ENCODE measurements around the gene ZMYND19. TPM values are rescaled to one million over a fixed set of nuclear protein-coding genes. Genes with fewer than 3 reads are reported as not detected.

Gene ZMYND19
- total RNA-seq, 1 experiment from 2014 or later = 37.0 TPM

DNA sequence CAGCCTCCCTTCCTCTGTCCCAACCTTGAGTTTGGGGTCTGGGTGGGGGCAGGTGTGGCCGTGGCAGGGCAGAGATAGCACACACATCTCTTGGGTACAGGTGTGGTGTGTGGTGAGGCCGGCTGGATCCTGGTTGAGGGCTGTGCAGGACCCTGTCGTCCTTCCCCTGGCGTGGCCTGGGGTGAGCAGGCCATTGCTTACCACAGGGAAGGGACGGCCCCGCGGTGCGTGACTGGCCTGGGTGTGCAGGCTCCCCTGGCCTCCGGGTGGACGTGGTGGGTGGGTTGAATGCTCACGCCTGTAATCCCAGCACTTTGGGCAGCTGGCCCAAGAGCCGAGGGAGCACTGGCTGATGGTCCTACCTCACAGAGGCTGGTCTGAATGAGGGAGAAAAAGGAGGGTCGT lies 16.4 kb upstream of the ZMYND19 start:
- Histone ChIP-seq H3K4me3 (ENCODE audit: low read depth in 2 of 2, low read length in 2 of 2) (peak overlapping the region; percentile 55 to 60), H3K36me3 (ENCODE audit: control insufficient read depth, insufficient read depth, low read length) (no peaks in the 10 kb centered on the region), H3K4me1 (ENCODE audit: control insufficient read depth, insufficient read depth, low read length) (peaks cover 19% of the 10 kb centered on the region), H3K9me3 (ENCODE audit: control insufficient read depth, insufficient read depth, low read depth, low read length) (no peaks in the 10 kb centered on the region), H3K27me3 (ENCODE audit: control insufficient read depth, insufficient read depth, low read length) (no peaks in the 10 kb centered on the region), H3K27ac (ENCODE audit: low read length) (peak overlapping the region; percentile 46)
- intact Hi-C loops (cut with micrococcal nuclease; ENCODE audit: unreplicated experiment) = no loop called here
- ChIA-PET POLR2A (no interaction called here), CTCF (no interaction called here)
- BruUV-seq (replicated peaks) = no TSS peak
- DNase-seq (ENCODE audit: low read depth, low spot score) (no peak), ATAC-seq (no peak; the same call in 1 of the 2 replicates)
- in situ Hi-C loops (cut with HindIII; ENCODE audit: low pct_unique_long_range_greater_than_20kb, low sequenced_read_pairs) = no loop called here
- TF ChIP-seq SIN3A (IDR thresholded peaks at IDR 0.05; ENCODE audit: borderline replicate concordance, insufficient read depth, low read depth, low read length) (no peak), POLR2AphosphoS5 (IDR thresholded peaks at IDR 0.05; ENCODE audit: low read depth, low read length) (no peak), TCF7L2 (IDR thresholded peaks at IDR 0.05; ENCODE audit: low read depth, low read length) (no peak)
- TF ChIP-seq, protein P1, sequence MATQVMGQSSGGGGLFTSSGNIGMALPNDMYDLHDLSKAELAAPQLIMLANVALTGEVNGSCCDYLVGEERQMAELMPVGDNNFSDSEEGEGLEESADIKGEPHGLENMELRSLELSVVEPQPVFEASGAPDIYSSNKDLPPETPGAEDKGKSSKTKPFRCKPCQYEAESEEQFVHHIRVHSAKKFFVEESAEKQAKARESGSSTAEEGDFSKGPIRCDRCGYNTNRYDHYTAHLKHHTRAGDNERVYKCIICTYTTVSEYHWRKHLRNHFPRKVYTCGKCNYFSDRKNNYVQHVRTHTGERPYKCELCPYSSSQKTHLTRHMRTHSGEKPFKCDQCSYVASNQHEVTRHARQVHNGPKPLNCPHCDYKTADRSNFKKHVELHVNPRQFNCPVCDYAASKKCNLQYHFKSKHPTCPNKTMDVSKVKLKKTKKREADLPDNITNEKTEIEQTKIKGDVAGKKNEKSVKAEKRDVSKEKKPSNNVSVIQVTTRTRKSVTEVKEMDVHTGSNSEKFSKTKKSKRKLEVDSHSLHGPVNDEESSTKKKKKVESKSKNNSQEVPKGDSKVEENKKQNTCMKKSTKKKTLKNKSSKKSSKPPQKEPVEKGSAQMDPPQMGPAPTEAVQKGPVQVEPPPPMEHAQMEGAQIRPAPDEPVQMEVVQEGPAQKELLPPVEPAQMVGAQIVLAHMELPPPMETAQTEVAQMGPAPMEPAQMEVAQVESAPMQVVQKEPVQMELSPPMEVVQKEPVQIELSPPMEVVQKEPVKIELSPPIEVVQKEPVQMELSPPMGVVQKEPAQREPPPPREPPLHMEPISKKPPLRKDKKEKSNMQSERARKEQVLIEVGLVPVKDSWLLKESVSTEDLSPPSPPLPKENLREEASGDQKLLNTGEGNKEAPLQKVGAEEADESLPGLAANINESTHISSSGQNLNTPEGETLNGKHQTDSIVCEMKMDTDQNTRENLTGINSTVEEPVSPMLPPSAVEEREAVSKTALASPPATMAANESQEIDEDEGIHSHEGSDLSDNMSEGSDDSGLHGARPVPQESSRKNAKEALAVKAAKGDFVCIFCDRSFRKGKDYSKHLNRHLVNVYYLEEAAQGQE (IDR thresholded peaks at IDR 0.05; ENCODE audit: insufficient read depth in 1 of 2, low read depth in 2 of 2, low read length in 1 of 2) = no peak
- TF ChIP-seq, protein P2, sequence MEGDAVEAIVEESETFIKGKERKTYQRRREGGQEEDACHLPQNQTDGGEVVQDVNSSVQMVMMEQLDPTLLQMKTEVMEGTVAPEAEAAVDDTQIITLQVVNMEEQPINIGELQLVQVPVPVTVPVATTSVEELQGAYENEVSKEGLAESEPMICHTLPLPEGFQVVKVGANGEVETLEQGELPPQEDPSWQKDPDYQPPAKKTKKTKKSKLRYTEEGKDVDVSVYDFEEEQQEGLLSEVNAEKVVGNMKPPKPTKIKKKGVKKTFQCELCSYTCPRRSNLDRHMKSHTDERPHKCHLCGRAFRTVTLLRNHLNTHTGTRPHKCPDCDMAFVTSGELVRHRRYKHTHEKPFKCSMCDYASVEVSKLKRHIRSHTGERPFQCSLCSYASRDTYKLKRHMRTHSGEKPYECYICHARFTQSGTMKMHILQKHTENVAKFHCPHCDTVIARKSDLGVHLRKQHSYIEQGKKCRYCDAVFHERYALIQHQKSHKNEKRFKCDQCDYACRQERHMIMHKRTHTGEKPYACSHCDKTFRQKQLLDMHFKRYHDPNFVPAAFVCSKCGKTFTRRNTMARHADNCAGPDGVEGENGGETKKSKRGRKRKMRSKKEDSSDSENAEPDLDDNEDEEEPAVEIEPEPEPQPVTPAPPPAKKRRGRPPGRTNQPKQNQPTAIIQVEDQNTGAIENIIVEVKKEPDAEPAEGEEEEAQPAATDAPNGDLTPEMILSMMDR (IDR thresholded peaks at IDR 0.05) = no peak

GRCh38 chr9:137606005-137606621 lies 15.8 kb upstream of the ZMYND19 start:
- POLR2A ChIA-PET = no interaction called here
- peak overlapping the region; percentile 46 for H3K27ac ChIP-seq (ENCODE audit: low read length)
- in situ Hi-C loops (cut with HindIII; ENCODE audit: low pct_unique_long_range_greater_than_20kb, low sequenced_read_pairs) = no loop called here

More at GRCh38 chr9:137606005-137606621, 15.8 kb upstream of the ZMYND19 start:
- H3K4me1 ChIP-seq (ENCODE audit: control insufficient read depth, insufficient read depth, low read length) = peaks cover 13% of the 10 kb centered on the region
- peak; percentile 19; the same call in 1 of the 2 replicates for ATAC-seq
- BruUV-seq (replicated peaks) = no TSS peak
- H3K36me3 ChIP-seq (ENCODE audit: control insufficient read depth, insufficient read depth, low read length) = no peaks in the 10 kb centered on the region
- H3K4me3 ChIP-seq (ENCODE audit: low read depth in 2 of 2, low read length in 2 of 2) = peak overlapping the region; percentile 55 to 60
- no peaks in the 10 kb centered on the region for H3K9me3 ChIP-seq (ENCODE audit: control insufficient read depth, insufficient read depth, low read depth, low read length)
- CTCF ChIA-PET = no interaction called here
- no peak for DNase-seq (ENCODE audit: low read depth, low spot score)
- TF ChIP-seq TCF7L2 (IDR thresholded peaks at IDR 0.05; ENCODE audit: low read depth, low read length) = no peak
- TF ChIP-seq, protein P1 (IDR thresholded peaks at IDR 0.05; ENCODE audit: insufficient read depth in 1 of 2, low read depth in 2 of 2, low read length in 1 of 2) = no peak
- no peak for TF ChIP-seq SIN3A (IDR thresholded peaks at IDR 0.05; ENCODE audit: borderline replicate concordance, insufficient read depth, low read depth, low read length)
- TF ChIP-seq, protein P2 (IDR thresholded peaks at IDR 0.05) = no peak
- no peak for TF ChIP-seq POLR2AphosphoS5 (IDR thresholded peaks at IDR 0.05; ENCODE audit: low read depth, low read length)
- intact Hi-C loops (cut with micrococcal nuclease; ENCODE audit: unreplicated experiment) = no loop called here
- H3K27me3 ChIP-seq (ENCODE audit: control insufficient read depth, insufficient read depth, low read length) = no peaks in the 10 kb centered on the region
